D341Med (cell line): ENCODE data around the gene MTMR2.
"Not testable (repeated sequence)": the region's sequence is repeated elsewhere in the genome, so short reads cannot be mapped to it uniquely, and the experiment has no call there.

Experiments used
- DNase-seq: peaks from one replicate; pipeline ENCODE4 v3.0.0; 2012; ENCODE audit warnings: low spot score

MTMR2 gene

DNA sequence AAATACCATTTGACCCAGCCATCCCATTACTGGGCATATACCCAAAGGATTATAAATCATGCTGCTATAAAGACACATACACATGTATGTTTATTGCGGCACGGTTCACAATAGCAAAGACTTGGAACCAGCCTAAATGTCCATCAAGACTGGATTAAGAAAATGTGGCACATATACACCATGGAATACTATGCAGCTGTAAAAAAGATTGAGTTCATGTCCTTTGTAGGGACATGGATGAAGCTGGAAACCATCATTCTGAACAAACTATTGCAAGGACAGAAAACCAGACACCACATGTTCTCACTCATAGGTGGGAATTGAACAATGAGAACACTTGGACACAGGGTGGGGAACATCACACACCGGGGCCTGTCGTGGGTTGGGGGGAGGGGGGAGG is 112.9 kb downstream of the MTMR2 start:
- not testable (repeated sequence) for DNase-seq

DNA sequence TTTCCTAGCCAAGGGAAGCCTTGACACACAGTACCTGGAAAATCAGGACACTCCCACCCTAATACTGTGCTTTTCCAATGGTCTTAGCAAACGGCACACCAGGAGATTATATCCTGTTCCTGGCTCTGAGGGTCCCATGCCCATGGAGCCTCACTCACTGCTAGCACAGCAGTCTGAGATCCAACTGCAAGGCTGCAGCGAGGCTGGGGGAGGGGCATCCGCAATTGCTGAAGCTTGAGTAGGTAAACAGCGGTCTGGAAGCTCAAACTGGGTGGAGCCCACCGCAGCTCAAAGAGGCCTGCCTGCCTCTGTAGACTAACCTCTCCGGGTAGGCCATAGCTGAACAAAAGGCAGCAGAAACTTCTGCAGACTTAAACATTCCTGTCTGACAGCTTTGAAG is 117.4 kb downstream of the MTMR2 start:
- DNase-seq, result not testable (repeated sequence)

DNA sequence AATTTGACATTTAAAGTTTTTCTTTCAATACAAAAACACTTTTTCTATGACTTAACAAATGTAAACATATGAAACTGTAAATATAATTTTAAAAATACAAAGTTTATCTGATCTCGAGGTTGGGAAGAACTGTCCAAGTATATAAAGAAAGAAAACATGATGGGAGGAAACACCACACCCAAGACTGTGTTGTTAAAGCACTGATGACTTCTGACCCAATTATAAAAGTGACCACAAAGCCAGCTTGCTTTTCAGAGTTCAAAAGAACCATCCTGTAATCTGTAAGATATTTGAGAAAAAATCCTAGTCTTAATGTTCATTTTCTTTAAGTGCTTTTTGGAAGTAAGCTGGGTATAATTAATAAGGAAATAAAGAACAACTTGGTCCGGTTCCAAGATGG is 118.0 kb downstream of the MTMR2 start:
- DNase-seq, result no peak

DNA sequence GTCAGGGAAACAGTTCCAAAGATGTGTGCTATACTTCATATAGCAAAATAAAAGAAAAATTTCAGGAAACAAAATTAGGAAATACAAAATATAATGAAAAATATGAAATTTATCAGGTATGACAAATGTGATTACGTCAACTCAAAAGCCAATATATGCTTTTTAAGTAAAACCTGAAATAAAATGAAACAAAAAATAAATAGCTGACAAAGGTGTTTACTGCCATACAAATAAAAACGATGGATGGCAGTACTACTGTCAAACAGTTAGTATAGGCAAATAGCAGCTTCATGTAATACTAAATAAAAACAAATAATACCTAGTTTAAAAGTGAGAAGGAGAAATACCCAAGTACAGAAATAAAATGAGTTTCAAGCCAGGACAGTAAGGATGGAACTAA is 119.9 kb downstream of the MTMR2 start:
- DNase-seq, result no peak

DNA sequence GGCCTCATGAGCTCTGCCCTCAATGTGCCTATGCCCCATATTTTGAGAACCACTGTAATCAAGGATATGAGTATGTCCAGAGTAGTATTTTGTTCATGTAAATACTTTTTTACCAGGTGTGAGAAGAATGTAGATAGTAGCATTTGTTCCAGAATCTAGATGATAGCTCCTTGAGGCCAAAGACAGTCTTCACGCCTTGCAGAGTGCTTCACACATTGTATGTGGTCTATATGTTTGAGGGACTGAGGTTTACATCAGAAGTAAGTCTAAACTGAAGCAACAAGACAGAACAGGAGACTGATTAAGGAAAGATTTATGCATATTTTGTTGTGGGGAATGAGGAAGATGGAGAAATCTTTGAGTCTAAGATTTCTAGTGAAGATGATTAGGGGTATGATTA is 121.1 kb downstream of the MTMR2 start:
- no peak for DNase-seq

- DNase-seq, result no peak
Measured at GRCh38 chr11:95800438-95800837, 123.5 kb downstream of the MTMR2 start.

- DNase-seq, result no peak
Measured at GRCh38 chr11:95799546-95799945, 124.4 kb downstream of the MTMR2 start.

DNA sequence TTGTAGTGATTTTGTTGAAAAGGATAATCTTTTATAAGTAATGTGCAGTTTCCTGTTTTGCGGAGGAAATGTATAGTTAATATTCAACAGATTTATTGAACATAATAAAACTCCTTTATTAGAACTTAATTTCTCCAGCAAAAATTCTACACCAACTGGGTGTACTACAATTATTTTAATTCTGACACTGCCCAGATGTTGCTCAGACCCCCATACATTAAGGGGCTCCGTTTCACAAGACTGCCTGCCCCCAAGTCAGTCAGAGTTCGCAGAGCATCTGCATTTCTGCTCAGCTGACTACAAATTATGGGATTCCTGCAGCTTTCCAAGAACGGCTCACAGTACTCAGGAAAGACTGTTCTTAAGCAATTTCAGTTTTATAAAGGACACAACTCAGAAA is 127.4 kb downstream of the MTMR2 start:
- DNase-seq, result no peak

- DNase-seq, result no peak
Measured at GRCh38 chr11:95795627-95796295, 128.1 kb downstream of the MTMR2 start.

DNA sequence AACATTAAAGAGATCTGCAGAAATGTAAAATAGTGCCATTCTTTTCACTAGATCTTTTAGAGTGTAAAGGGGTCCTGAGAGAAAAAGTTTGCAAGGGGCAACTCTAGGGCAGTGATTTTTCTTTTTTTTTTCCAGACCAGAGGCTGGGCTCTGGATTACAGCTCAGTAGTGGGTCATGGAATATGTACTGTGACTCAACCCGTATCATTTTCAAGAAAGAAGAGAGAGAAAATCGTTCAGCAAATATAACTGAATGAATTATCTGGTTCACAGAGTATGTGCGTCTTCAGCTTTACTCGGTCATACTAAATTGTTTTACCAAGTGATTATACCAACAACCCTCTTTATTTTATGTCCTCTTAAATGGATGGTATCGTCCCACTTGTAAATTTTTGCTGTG is 129.8 kb downstream of the MTMR2 start:
- no peak for DNase-seq

GRCh38 chr11:95793116-95793515 is 130.8 kb downstream of the MTMR2 start:
- DNase-seq, result no peak

DNA sequence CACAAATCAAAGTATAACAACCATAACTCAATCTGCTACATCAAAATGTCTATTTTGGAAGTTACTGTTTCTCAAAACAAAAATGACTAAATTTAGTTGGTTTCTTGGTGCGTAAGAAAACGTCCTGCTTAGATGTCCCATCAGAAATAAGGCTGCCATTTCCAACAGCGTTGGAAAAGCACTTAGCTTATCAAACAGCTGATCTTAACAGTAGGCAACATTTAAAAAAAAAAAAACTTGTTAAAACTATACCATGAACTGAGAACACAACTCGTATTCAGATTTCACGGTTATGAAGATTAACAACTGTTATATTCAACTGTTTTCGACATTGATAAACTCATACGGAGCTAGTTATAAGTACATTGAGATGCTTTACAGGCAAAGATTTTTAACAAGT is 131.2 kb downstream of the MTMR2 start:
- no peak for DNase-seq

DNA sequence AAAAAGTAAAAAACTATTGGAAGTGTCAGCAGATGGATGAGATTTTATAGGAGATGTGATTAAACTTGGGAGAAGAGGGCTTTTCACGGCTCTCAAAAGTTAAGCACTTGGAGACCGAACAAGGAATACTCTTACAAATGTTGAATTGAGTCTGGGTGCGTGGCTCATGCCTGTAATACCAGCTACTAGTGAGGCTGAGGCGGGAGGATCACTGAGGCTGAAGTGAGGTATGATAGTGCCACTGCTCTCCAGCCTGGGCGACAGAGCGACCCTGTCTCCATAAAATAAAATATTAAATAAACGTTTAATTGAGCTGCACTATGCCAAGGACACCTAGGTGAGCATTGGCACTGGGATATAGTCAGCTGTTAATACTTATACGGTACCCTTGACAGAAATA is 131.7 kb downstream of the MTMR2 start:
- DNase-seq, result no peak

DNA sequence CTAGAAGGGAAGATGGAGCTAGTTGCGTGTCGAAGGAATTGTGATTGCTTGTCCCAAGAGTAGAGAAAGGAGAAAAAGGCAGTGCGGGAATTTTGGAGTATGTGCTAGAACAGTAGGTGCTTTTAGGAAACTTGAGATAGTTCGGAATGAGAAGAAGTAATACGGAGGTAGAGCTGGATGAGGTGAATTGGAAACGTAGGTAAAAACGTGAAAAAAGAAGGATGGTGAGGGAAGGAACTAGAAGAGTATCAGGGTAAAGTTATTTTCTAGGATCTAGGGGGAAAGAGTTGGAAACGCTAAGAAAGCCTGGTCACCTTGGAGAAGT is 132.2 kb downstream of the MTMR2 start:
- DNase-seq, result no peak

DNA sequence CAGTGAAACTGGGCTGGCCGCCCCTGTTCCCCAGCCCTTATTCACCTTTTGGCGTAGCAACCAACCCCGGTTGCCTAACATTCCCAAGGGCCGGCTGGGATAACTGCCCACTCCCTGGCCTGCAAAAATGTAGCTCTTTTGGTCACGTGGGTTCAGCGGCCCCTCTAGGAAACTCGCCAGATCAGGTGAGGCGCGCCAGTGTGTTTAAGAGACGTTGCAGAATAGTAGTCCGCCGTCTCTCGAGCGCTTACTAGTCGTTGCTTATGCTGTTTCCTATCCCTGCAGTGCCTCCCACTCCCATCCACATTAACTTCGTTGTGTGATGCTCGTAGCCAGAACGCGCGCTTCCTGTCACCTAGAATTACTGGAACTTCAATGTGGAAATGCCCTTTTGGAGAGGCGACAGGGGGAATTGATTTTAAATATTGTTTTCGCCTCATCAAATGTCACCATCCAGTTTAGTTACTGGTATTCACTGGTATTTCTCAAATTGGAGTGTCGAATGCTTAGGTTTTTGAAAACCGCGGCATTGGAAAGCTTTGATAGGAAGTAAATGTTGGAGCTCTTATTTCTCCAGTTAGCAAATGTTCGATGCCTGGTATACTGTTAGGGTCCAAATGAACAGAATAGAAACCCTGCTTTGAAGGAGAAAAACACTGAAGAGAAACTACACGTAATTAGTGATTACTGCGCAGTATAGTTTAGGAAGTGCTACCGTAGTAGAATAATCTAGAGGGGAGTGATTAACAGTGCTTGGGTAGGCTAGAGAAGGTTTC is 132.8 kb downstream of the MTMR2 start:
- peak; percentile 60 for DNase-seq

DNA sequence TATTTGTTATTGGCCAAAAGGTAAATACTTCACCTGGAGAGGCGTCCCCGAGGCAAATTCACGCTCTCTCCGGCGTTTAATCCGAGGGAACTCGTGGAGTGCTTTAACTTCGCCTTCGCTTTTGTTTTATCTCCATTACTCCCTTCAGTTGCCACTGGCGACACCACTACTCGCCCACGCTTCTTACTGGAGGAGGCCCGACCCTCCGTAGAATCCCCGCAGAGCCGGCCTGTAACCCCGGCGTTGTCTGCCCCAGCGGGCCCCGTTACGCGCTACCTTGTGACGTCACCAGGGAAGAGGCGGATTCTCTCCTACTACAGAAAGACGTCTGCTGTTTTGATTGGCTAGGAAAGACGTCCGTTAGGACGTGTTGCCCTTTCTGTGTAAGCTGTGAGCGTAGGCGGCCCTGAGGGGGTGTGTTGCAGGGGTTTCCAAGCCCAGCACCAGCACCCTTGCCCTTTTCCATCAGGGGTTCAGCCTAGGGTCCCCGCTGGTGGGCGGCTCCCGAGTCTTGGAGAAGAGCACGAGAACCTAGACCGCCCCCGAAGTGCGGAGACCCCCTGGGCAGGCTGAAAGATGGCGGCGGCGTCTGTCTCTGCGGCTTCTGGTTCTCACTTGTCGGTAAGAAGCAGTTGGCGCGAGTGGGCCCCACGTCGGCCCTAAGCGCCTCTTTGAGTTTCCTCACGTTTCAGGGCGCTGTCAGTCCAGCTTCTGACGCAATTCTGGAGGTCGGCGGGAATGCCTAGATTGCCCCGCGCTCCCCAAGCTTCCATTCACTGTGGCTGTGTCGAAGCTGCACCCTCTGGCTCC is 133.6 kb downstream of the MTMR2 start, which contains the start of gene CEP57:
TSS of gene CEP57 (plus strand) at position 376 of the 810 bp plus-strand sequence. CDS start at position 577, 201 bp downstream.
- DNase-seq, result peak; percentile 87

GRCh38 chr11:95789506-95790122 is 134.3 kb downstream of the MTMR2 start, which contains the start of gene FAM76B:
Gene FAM76B (minus strand): TSS chr11:95789782. CDS start chr11:95789478, 304 bp downstream.
- DNase-seq, result peak; percentile 88

DNA sequence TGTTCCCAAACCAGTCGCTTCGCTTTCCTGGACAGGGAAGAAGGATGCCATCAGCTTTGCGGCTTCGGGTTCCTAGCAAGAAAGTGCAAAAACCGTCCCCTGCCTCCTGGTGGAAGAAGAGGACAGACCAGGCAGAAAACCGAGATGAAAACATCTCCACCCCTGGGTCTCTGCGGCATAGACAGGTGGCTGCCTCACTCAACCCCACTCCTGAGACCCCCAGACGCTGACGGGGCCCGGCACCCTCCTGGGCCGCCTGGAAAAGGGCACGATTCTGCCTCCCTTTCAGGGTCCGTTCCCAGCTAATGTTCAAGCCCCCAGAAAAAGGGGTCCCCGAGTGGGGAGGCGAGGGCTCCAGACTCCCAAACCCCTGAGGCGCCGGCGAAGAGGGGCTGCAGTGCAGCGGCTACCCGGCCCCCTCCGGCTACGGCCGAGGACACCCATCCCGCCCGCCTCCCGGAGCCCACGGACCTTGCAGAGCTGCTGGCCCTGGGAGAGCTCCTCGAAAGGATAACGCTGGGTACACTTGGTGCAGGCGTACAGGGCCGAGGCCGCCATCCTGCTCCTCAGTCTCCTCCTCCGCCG is 134.9 kb downstream of the MTMR2 start:
- DNase-seq, result peak; percentile 58
